Fibroblast of mammary gland (primary cell): ENCODE data around the gene FAM13A.
A peak's percentile ranks its signal among the peaks of the same experiment; 100 is the strongest.

Source experiments
- DNase-seq: peaks from one replicate; pipeline ENCODE4 v3.0.0-alpha.2; 2010; ENCODE audit warnings: low read depth
- H3K4me3 ChIP-seq: 2 replicates; pipeline ENCODE4 v1.5.1; 2011; ENCODE audit warnings: low read depth, mild to moderate bottlenecking, low read length, moderate library complexity; ENCODE audit not compliant: control insufficient read depth
- CTCF ChIP-seq: conservative IDR thresholded peaks from 2 replicates; pipeline ENCODE4 v1.5.1; 2011; ENCODE audit warnings: low read depth, low read length, inconsistent platforms; ENCODE audit not compliant: control insufficient read depth, insufficient read depth

FAM13A gene

GRCh38 chr4:88981556-88981955 is 75.4 kb downstream of the FAM13A start:
- H3K4me3 ChIP-seq, result no peak overlapping the region
- no peak for TF ChIP-seq CTCF
- DNase-seq, result no peak

- no peak overlapping the region for H3K4me3 ChIP-seq
- TF ChIP-seq CTCF, result no peak
- DNase-seq, result no peak
Measured at GRCh38 chr4:88979276-88979675, 77.7 kb downstream of the FAM13A start.

- DNase-seq, result no peak
- TF ChIP-seq CTCF, result no peak
Measured at GRCh38 chr4:88976775-88977035, 80.3 kb downstream of the FAM13A start.

GRCh38 chr4:88975958-88976774 is 80.8 kb downstream of the FAM13A start:
- H3K4me3 ChIP-seq, result no peak overlapping the region
- DNase-seq, result peak; percentile 66
- TF ChIP-seq CTCF, result no peak

More at GRCh38 chr4:88976775-88977035, 80.3 kb downstream of the FAM13A start:
- H3K4me3 ChIP-seq, result no peak overlapping the region

GRCh38 chr4:88971536-88971935 is 85.4 kb downstream of the FAM13A start:
- DNase-seq, result no peak
- H3K4me3 ChIP-seq, result no peak overlapping the region
- TF ChIP-seq CTCF, result no peak

GRCh38 chr4:88969746-88970145 is 87.2 kb downstream of the FAM13A start:
- no peak for TF ChIP-seq CTCF
- DNase-seq, result no peak
- H3K4me3 ChIP-seq, result no peak overlapping the region

- DNase-seq, result no peak
- H3K4me3 ChIP-seq, result no peak overlapping the region
- TF ChIP-seq CTCF, result no peak
Measured at GRCh38 chr4:88969271-88969670, 87.7 kb downstream of the FAM13A start.
